Erythroblast (primary cell): ENCODE measurements around the gene UBE2Z.

ENCODE experiments used
- GATA1 ChIP-seq: IDR thresholded peaks from 2 replicates; pipeline ENCODE4 v1.6.1; 2011; ENCODE audit warnings: low read depth, mild to moderate bottlenecking, control low read depth, low read length, moderate library complexity
- POLR2A ChIP-seq: IDR thresholded peaks from 2 replicates; pipeline ENCODE4 v1.6.1; 2011; ENCODE audit warnings: mild to moderate bottlenecking, low read length

DNA sequence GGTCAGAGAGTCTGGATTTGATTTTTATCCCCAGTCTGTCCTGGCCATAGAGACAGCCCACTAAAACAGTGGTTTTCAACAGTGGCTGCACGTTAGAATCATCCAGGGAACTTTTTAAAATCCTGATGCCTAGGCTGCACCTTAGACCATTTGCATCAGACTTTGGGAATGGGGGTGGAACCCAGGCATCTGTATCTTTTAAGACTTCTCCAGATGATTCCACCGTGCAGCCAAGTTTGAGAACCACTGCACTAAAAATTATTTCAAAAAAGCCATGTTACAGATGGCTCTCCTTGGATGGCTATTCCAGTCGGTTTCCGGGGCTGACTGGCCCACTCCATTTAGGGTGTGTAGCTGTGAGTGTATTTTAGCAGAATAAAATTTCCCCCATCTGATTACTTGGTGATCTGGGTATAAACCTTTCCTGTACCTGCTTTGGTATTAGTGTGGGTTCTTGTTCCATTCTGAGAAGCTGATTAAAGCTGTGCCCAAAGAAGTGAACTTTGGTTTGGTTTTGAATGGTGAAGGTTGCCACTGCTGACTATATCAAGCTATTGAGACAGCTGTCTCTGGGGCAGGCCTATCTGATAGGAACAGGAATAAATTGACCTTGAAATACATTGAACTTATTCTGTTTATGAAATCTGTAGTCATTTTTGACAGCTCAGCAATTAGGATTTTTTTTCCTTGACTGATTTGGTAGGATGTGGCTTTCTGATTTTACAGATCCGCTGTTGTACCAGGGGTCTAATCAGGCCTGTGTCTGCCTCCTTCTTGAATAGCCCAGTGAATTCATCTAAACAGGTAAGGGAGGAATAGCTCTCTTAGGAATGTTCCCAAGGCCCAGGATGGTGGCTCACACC lies 14.3 kb upstream of the UBE2Z start:
- TF ChIP-seq POLR2A (no peak), GATA1 (no peak)
